Amygdala (tissue), 56 donors: Measurements from ENCODE around the gene GLT6D1.
"Not testable (repeated sequence)": the region's sequence is repeated elsewhere in the genome, so short reads cannot be mapped to it uniquely, and the experiment has no call there.

Experiments used
- DNase-seq, 56 donors: peaks; one replicate each; lab custom pipeline; 2025; lab: John Stamatoyannopoulos, UW

GLT6D1 gene

GRCh38 chr9:135639196-135639595 lies at the start of gene GLT6D1:
Gene GLT6D1, minus strand, starts transcription at chr9:135639540. Its CDS starts 353 bp downstream, at chr9:135639187.
- DNase-seq, result no peak

DNA sequence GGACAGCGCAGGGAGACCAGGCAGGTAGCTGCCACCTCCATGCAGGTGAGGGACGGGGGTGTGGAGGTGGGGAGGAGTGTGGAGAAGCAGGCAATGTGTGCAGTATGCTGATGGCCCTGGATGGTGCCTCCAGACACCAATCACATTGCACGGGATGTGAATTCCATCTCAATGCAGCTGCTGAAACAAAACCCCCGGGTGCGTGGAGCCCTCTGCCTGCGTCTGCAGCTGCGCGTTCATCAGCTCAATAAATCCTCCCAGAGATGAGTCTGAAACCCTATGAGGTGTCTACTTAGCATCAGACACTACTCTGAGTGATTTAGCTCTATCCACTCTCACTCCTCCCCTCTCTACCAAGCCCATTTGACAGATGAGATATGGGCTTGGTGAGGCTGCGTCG lies 49.7 kb upstream of the GLT6D1 start:
- DNase-seq, result no peak

DNA sequence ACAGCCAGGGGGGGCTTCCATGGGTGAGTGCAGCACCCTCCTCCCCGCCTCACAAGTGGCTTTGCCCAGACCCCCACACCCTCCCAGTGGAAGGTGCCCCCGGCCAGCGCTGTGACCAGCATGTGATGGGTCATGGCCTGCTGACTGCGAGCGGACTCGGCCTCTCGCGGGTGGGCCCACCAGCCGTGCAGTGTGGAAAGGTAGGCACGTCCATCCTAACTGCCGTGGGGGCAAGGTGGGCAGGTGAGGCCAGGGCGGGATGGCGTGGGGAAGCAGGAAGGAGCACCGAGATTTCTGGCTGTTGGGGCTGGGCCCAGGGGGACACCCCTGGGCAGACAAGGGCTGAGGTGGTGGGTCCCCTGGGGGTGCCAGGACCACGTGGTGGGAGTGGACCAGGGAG lies 47.9 kb upstream of the GLT6D1 start:
- no peak for DNase-seq

- no peak for DNase-seq
These were observed 45.4 kb upstream of the GLT6D1 start for GRCh38 chr9:135684691-135685090.

DNA sequence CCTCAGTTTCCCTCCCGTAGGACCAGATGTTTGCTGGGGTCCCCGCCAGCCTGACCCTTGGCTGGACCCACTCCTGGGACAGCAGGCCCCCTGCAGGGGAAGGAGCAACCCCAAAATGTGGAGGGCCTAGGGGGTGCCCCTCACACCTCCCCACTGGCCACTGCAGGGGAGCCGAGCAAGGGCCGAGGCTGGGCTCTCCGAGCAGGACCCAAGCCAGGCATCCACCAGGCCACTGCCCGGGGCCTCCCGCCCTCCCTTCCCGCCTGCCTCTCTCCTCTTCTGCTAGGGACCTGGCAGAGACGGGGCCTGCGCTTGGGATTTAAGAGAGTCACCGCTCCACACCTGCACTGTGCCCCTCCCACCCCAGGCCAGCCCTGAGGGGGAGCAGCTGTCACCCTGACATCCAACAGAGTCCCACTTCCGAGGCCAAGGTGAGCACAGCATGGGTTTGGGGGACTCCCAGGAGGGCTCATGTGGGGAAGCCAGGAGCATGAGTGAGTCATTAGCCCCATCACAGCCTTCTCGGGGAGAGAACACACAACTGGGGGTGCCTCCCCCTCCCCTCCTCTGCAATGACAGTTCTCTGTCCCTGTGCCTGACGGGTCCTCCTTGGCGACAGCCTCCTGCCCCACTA lies 44.2 kb upstream of the GLT6D1 start:
- DNase-seq, result no peak

DNA sequence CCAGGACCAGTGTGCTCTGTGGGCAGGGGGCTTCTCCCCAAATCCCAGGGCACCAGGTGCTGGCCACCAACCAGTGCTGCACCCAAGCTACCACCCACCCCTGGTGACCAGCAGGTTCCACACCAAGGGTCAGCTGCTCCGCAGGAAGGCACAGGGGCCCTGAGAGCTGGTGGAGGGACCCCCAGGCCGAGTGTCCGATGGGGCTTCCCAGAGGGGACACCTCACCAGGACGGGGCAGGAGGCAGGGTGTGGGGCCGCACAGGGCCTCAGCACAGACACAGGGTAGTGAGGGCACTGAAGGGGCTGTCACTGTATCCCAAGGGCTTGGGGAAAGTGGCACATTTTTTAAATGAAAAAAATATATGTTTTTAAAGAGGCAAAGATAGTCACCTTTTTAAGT lies 41.8 kb upstream of the GLT6D1 start:
- DNase-seq, result no peak

DNA sequence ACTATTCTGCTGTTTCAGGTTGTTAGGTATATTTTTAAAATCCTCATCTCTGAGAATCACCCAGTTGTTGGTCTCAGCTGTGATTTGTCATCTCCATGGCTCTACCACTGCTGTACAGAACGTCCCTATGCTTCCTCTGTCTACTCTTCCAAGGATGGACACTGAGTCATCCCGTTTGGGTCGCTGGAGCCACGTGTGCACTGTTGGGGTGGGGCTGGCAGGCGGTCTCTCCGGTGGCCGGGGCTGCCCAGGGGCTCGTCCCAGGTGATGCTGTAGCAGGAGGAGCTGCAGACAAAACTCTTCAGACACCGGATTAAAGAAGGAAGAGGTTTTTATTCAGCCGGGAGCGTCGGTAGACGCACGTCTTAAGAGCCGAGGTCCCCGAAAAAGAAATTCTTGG lies 40.7 kb upstream of the GLT6D1 start:
- no peak for DNase-seq

GRCh38 chr9:135678236-135679017 lies 39.1 kb upstream of the GLT6D1 start:
- DNase-seq, result no peak

- DNase-seq, result no peak
These were observed 38.4 kb upstream of the GLT6D1 start for GRCh38 chr9:135677641-135678168.

DNA sequence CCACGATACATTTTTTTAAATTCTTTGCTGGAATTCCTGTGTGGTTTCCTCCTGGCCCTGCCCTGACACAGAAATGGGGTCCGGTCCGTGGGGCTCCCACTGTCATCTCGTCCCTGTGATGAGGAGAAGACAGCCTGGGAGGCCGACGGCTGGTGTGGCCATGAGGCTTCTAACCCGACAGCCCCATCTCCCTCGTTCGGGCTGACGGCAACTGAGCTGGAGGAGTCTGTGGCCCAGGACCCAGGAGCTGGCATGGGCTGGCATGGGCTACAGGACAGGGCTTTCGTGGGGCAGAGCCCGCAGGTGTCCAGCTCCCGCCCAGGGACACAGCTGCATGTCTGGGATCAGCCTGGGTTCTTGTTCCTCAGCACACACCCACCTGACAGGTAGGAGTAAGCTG lies 37.6 kb upstream of the GLT6D1 start:
- DNase-seq, result no peak

DNA sequence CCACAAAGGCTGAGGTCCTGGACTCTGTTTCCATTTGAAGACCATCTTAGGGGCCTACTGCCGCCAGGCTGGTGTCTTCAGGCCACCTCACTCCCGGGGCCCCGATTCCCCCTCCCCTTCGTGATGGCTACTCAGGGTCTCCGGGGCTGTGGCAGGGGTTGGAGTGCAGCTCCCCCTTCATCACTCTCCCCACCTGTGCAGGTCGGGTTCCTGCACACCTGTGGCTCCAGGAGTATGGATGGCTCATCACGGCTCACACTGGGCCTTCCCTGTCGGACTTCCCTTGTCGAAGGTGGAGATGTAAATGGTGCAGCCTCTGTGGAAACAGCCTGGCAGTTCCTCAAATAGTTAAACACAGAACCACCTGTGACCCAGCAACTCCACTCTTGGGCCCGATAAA lies 35.6 kb upstream of the GLT6D1 start:
- no peak for DNase-seq

- no peak for DNase-seq
These were observed 34.6 kb upstream of the GLT6D1 start for GRCh38 chr9:135673941-135674340.

DNA sequence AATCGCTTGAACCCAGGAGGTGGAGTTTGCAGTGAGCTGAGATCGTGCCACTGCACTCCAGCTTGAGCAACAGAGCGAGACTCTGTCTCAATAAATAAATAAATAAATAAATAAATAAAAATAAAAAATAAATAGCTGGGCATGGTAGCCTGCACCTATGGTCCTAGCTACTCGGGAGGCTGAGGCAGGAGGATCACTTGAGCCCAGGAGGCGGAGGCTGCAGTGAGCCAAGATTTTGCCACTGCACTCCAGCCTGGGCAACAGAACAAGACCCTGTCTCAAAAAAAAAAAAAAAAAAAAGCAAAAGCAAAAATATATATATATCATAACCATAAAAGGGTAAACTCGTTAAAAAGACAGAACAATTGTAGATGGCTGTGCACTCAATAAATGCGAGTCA lies 33.4 kb upstream of the GLT6D1 start:
- not testable (repeated sequence) for DNase-seq

GRCh38 chr9:135671591-135672041 lies 32.3 kb upstream of the GLT6D1 start:
- no peak for DNase-seq

- DNase-seq, result no peak
These were observed 31.6 kb upstream of the GLT6D1 start for GRCh38 chr9:135670721-135671590.

DNA sequence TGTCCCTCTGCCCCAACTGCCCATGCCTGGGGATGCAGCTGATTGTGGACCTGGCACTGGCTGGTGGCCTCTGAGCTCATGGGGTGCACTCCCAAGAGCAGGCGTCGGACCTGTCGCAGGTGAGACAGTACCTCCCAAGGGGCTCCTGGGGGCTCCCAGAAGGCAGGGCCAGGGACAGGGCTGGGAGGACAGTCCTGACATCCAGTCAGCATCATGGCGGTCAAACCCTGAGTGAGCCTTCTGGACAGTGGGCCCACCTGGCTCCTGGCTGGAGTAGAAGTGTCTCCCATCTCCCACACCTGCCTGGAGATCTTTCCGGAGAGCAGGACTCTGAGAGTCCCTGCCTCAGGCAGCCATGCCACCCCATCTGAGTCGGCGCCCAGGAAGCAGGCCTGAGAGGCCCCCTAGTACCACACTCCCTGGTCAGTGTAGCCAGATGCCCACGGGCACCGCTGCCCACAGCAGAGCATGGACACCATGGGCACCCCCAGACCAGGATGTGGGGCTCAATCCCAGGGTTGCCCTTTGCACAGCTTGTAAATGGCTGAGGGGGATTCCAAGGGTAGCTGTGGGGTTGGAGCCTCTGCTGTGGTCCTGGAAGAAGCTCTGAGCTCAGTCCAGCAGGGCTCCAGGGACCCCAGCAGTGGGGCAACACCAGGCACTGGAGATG lies 30.4 kb upstream of the GLT6D1 start:
- no peak for DNase-seq

GRCh38 chr9:135669018-135669417 lies 29.7 kb upstream of the GLT6D1 start:
- DNase-seq, result not testable (repeated sequence)

GRCh38 chr9:135667463-135668001 lies 28.2 kb upstream of the GLT6D1 start:
- DNase-seq, result peak in 5 of 56 donors; percentile 6 to 19 (median 13)

DNA sequence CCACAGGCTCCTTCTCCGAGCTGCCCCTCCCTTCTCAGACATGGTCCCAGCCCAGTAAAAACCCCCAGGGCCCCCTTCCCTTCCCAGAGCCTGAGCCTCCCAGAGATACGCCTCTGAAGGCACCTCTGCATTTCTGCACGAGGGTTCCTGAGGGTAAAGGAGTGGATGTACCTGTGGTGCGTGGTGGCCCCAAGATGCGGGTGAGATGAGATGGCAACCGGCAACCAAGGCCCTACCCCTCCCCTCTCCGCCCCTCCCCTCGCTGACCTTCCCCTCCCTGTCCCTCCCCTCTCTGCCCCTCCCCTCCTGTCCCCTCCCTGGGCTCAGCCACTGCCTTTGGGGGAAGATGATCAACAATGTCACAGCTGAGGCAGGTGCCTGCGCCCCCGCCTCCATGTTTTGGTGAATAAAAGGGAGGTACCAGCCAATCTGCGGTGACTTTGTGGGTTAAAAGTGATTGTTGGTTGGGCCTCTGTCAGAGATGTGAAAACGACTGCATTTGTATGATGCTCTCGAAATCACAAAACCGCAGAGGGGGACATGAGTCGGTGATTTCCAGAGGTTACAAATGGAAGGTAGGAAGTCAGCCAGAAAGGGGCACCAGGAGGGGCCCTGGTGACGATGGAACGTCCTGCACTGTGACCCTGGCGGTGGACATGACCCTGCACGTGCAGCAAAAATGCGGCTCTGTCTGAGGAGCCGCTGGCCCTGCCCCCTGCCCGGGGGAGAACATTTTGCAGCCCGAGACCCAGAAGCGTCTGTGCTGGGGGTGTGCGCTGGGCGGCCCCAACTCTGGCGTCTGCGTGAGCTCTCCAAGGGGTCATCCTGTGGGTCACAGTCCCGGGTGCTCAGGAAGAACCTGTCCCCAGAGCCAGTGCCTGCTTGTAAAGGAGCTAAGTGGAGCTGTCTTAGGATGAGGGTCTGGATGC lies 27.5 kb upstream of the GLT6D1 start:
- DNase-seq, result no peak
